Lung (tissue), 12 donors: ENCODE measurements around the gene SLAIN2. TPM values are rescaled to one million over a fixed set of nuclear protein-coding genes. Genes with fewer than 3 reads are reported as not detected.

Experiments
- ATAC-seq: fragments of 200-7000 bp; cut with Tn5 transposase; one replicate; pipeline ENCODE4 v1.9.1; 2020; ENCODE audit warnings: moderate number of reproducible peaks; ENCODE audit not compliant: insufficient read depth, low FRiP score
- DNase-seq, 3 donors: peaks; one replicate each; pipeline ENCODE4 v3.0.0-alpha.2; 2013 to 2017
- H3K27ac ChIP-seq, 2 donors: one replicate each; pipeline ENCODE4 v1.5.1; 2013; ENCODE audit warnings: mild to moderate bottlenecking in 2 of 2, moderate library complexity in 2 of 2, control low read depth in 1 of 2, inconsistent platforms in 1 of 2, low read depth in 1 of 2, low read length in 1 of 2
- H3K27me3 ChIP-seq, 3 donors: one replicate each; pipeline ENCODE4 v1.5.1; 2013; ENCODE audit warnings: low read length in 2 of 3; ENCODE audit not compliant: control insufficient read depth in 3 of 3, insufficient read depth in 3 of 3
- H3K36me3 ChIP-seq, 4 donors: one replicate each; pipeline ENCODE4 v1.5.1; 2013; ENCODE audit warnings: low read length in 4 of 4, mild to moderate bottlenecking in 1 of 4, moderate library complexity in 1 of 4; ENCODE audit not compliant: control insufficient read depth in 4 of 4, insufficient read depth in 4 of 4
- H3K4me1 ChIP-seq, 5 donors: one replicate each; pipeline ENCODE4 v1.5.1; 2013; ENCODE audit warnings: low read length in 5 of 5, mild to moderate bottlenecking in 2 of 5, moderate library complexity in 1 of 5; ENCODE audit not compliant: control insufficient read depth in 5 of 5, insufficient read depth in 5 of 5
- H3K4me3 ChIP-seq: one replicate; pipeline ENCODE4 v1.5.1; 2013; ENCODE audit warnings: mild to moderate bottlenecking, control low read depth, moderate library complexity
- H3K9ac ChIP-seq, 2 donors: one replicate each; pipeline ENCODE4 v1.5.1; 2013; ENCODE audit warnings: low read length in 2 of 2, control low read depth in 1 of 2; ENCODE audit not compliant: insufficient read depth in 1 of 2
- H3K9me3 ChIP-seq, 4 donors: one replicate each; pipeline ENCODE4 v1.5.1; 2013; ENCODE audit warnings: low read length in 3 of 4, mild to moderate bottlenecking in 1 of 4, moderate library complexity in 1 of 4; ENCODE audit not compliant: control insufficient read depth in 4 of 4, insufficient read depth in 3 of 4
- CTCF ChIP-seq: IDR thresholded peaks from 2 replicates; pipeline ENCODE4 v1.5.1; 2012; ENCODE audit warnings: mild to moderate bottlenecking; ENCODE audit errors: control extremely low read depth, extremely low read depth
- WGBS, 2 donors: extraction: QIAGEN DNeasy Blood & Tissue Kit; methylation state at CpG; one replicate each; pipeline ENCODE4 v1.1.7; 2013; 5-methylcytosine and 5-hydroxymethylcytosine counted together
- polyA plus RNA-seq, 2 donors: library from polyadenylated mRNA; stranded (reverse); fragments of 200-250 nt; gene quantifications; one replicate each; pipeline ENCODE4 v1.2.1, GENCODE V29; 2013
- total RNA-seq, 2 donors: library from RNA; depleted of rRNA in 1 of 2; stranded (reverse); fragments of >200 nt in 1 of 2; gene quantifications; one replicate each; pipeline ENCODE4 v1.2.1, GENCODE V29; 2014 to 2021
- donor health status: control.
- donor health status: control.
- donor health status: Bipolar disorder and iron deficiency.
- donor health status: healthy.
- donor health status: DM: yes; HTN: yes; CAD: no.

The SLAIN2 gene
- total and polyA plus RNA-seq, 4 donors, result 17.8 to 62.8 (median 42.0) TPM

- Histone ChIP-seq H3K4me1 (no peaks in the 10 kb centered on the region), H3K27me3 (no peaks in the 10 kb centered on the region), H3K9ac (no peak overlapping the region), H3K36me3 (no peaks in the 10 kb centered on the region), H3K9me3 (no peaks in the 10 kb centered on the region), H3K4me3 (no peak overlapping the region), H3K27ac (no peak overlapping the region)
- TF ChIP-seq CTCF, result no peak
- 94% methylated on average over 2 of the region's 2 CpGs for WGBS, 2 donors
- ATAC-seq (no peak), DNase-seq (no peak)
Measured at GRCh38 chr4:48454591-48454990, 113.3 kb downstream of the SLAIN2 start.

GRCh38 chr4:48461000-48461399 is 119.7 kb downstream of the SLAIN2 start:
- no peak for ATAC-seq
- DNase-seq, result no peak
- no peak for TF ChIP-seq CTCF
- H3K9me3 ChIP-seq, result peaks cover 0 to 4% (median under 1%) of the 10 kb centered on the region in 4 donors
- H3K36me3 ChIP-seq, result no peaks in the 10 kb centered on the region
- H3K4me3 ChIP-seq, result no peak overlapping the region
- no peak overlapping the region for H3K27ac ChIP-seq
- no peaks in the 10 kb centered on the region for H3K27me3 ChIP-seq
- H3K4me1 ChIP-seq, result no peaks in the 10 kb centered on the region
- no peak overlapping the region for H3K9ac ChIP-seq

GRCh38 chr4:48462363-48462762 is 121.0 kb downstream of the SLAIN2 start:
- peak in 2 of 3 donors; percentile 9 to 41 for DNase-seq

More at GRCh38 chr4:48462363-48462762, 121.0 kb downstream of the SLAIN2 start:
- Histone ChIP-seq H3K9ac (no peak overlapping the region), H3K27me3 (no peaks in the 10 kb centered on the region), H3K27ac (no peak overlapping the region), H3K4me3 (no peak overlapping the region), H3K9me3 (peaks cover 0 to 4% (median under 1%) of the 10 kb centered on the region in 4 donors), H3K4me1 (no peaks in the 10 kb centered on the region), H3K36me3 (no peaks in the 10 kb centered on the region)
- ATAC-seq, result no peak
- WGBS, 2 donors, result 58 to 64% methylated on average over 5 of the region's 5 CpGs
- no peak for TF ChIP-seq CTCF
